ENCODE measurements around the gene ZNF501. TPM values are rescaled to one million over a fixed set of nuclear protein-coding genes. Genes with fewer than 3 reads are reported as not detected.
A peak's percentile ranks its signal among the peaks of the same experiment; 100 is the strongest.

Gene ZNF501
- total and polyA plus RNA-seq, 2 of the 13 experiments (the other 11 are each of a cell fraction or from before 2014, with no cell fraction given), result 2.4 to 2.8 TPM

DNA sequence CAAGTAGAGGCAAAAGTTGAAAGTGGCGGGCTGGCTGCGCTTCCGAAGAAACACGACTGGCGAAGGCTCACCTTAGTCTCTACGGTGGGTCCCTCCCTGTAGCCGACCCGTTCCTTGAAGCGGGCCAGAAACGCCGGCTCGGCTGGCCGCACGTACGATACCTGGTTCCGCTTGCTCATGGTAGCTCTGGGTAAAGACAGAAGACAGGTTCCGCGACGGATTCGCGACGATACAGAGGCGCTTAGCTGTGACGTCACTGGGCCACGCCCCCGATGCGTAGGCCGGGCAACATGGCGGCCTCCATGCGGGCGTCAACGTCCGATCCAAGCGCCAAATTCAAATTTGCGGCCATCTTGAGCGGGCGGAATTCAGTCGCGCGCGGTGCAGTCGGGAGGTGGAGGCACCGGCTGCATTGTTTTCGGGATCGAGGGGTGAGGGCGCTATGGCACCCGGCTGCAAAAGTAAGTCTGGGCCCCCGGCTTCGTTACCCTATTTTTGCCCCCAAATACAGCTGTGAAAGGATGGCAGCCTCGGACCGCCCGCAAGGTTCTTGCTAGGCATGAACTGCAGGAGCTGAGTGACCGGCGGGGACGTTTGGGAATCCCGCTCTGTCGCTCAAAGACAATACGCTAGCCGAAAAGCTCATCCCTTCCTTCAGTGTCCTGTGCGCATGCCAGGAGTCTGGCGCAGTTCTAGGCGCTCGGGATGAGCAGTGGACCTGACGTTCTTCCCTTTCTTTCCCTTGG is 32.2 kb downstream of the ZNF501 start, which contains the start of the genes KIAA1143 and KIF15 (continued):
- TF ChIP-seq RBM22 (optimal IDR thresholded peaks at IDR 0.05; ENCODE audit: low read length), result no peak
- peak; percentile 87 for TF ChIP-seq ZNF430 (CRISPR knock-in tag; IDR thresholded peaks at IDR 0.05)
- TF ChIP-seq ATF7-NPFF (CRISPR knock-in tag; IDR thresholded peaks at IDR 0.05; ENCODE audit: low read depth), result peak; percentile 98
- TF ChIP-seq, protein P1, sequence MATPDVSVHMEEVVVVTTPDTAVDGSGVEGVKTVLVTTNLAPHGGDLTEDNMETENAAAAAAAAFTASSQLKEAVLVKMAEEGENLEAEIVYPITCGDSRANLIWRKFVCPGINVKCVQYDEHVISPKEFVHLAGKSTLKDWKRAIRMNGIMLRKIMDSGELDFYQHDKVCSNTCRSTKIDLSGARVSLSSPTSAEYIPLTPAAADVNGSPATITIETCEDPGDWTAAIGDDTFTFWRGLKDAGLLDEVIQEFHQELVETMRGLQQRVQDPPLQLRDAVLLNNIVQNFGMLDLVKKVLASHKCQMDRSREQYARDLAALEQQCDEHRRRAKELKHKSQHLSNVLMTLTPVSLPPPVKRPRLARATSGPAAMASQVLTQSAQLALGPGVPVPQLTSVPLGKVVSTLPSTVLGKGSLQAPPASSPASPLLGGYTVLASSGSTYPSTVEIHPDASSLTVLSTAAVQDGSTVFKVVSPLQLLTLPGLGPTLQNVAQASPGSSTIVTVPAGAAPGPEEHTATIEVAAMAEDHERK (CRISPR knock-in tag; IDR thresholded peaks at IDR 0.05; ENCODE audit: low read depth), result peak; percentile 94
- TF ChIP-seq ZNF382 (CRISPR knock-in tag; IDR thresholded peaks at IDR 0.05; ENCODE audit: borderline replicate concordance), result no peak
- no peak for TF ChIP-seq ZFP82 (CRISPR knock-in tag; IDR thresholded peaks at IDR 0.05; ENCODE audit: borderline replicate concordance)
- peak; percentile 57; the same call in 1 of the 2 replicates for TF ChIP-seq ZNF567 (CRISPR knock-in tag; IDR thresholded peaks at IDR 0.05; ENCODE audit: borderline replicate concordance)
- TF ChIP-seq SMAD3 (CRISPR knock-in tag; IDR thresholded peaks at IDR 0.05), result peak; percentile 88
- TF ChIP-seq NR2C2 (CRISPR knock-in tag; IDR thresholded peaks at IDR 0.05; ENCODE audit: borderline replicate concordance), result peak; percentile 86
- TF ChIP-seq ZNF615 (CRISPR knock-in tag; IDR thresholded peaks at IDR 0.05; ENCODE audit: borderline replicate concordance), result no peak
- TF ChIP-seq DZIP1 (CRISPR knock-in tag; IDR thresholded peaks at IDR 0.05), result 0 out of 2 replicates have a peak, but pooled peaks have one; percentile 17
- TF ChIP-seq ZNF558 (CRISPR knock-in tag; IDR thresholded peaks at IDR 0.05; ENCODE audit: borderline replicate concordance), result peak; percentile 86; the same call in 1 of the 2 replicates
- TF ChIP-seq ZNF556 (CRISPR knock-in tag; IDR thresholded peaks at IDR 0.05; ENCODE audit: borderline replicate concordance), result 0 out of 2 replicates have a peak, but pooled peaks have one; percentile 44
- peak; percentile 76; the same call in 1 of the 2 replicates for TF ChIP-seq MTERF4 (CRISPR knock-in tag; IDR thresholded peaks at IDR 0.05)
- TF ChIP-seq, protein P2, sequence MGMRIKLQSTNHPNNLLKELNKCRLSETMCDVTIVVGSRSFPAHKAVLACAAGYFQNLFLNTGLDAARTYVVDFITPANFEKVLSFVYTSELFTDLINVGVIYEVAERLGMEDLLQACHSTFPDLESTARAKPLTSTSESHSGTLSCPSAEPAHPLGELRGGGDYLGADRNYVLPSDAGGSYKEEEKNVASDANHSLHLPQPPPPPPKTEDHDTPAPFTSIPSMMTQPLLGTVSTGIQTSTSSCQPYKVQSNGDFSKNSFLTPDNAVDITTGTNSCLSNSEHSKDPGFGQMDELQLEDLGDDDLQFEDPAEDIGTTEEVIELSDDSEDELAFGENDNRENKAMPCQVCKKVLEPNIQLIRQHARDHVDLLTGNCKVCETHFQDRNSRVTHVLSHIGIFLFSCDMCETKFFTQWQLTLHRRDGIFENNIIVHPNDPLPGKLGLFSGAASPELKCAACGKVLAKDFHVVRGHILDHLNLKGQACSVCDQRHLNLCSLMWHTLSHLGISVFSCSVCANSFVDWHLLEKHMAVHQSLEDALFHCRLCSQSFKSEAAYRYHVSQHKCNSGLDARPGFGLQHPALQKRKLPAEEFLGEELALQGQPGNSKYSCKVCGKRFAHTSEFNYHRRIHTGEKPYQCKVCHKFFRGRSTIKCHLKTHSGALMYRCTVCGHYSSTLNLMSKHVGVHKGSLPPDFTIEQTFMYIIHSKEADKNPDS (CRISPR knock-in tag; IDR thresholded peaks at IDR 0.05), result no peak
- TF ChIP-seq, protein P3, sequence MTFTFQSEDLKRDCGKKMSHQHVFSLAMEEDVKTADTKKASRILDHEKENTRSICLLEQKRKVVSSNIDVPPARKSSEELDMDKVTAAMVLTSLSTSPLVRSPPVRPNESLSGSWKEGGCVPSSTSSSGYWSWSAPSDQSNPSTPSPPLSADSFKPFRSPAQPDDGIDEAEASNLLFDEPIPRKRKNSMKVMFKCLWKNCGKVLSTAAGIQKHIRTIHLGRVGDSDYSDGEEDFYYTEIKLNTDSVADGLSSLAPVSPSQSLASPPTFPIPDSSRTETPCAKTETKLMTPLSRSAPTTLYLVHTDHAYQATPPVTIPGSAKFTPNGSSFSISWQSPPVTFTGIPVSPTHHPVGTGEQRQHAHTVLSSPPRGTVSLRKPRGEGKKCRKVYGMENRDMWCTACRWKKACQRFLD (CRISPR knock-in tag; IDR thresholded peaks at IDR 0.05; ENCODE audit: borderline replicate concordance), result peak; percentile 45; the same call in 1 of the 2 replicates
- no peak for TF ChIP-seq CBX2 (IDR thresholded peaks at IDR 0.05; ENCODE audit: low read depth, low read length)
- peak; percentile 67; the same call in 1 of the 2 replicates for TF ChIP-seq CBX2 (CRISPR knock-in tag; IDR thresholded peaks at IDR 0.05; ENCODE audit: low read depth)
- TF ChIP-seq ZSCAN9 (CRISPR knock-in tag; IDR thresholded peaks at IDR 0.05; ENCODE audit: borderline replicate concordance), result peak; percentile 41; the same call in 1 of the 2 replicates

Measured in HepG2 (cell line).